IPS-18c (cell line): ENCODE data around the gene PANX1.
A peak's percentile ranks its signal among the peaks of the same experiment; 100 is the strongest.
"Not testable (repeated sequence)": the region's sequence is repeated elsewhere in the genome, so short reads cannot be mapped to it uniquely, and the experiment has no call there.

Experiments
- H3K4me3 ChIP-seq: 2 replicates; pipeline ENCODE4 v1.7.0; 2013; ENCODE audit warnings: low read depth, mild to moderate bottlenecking, low read length, moderate library complexity; ENCODE audit not compliant: insufficient read depth
- H3K9me3 ChIP-seq: one replicate; pipeline ENCODE4 v1.6.1; 2013; ENCODE audit warnings: mild to moderate bottlenecking, low read length, moderate library complexity; ENCODE audit not compliant: control insufficient read depth, insufficient read depth

Gene PANX1

GRCh38 chr11:94128746-94129511 is at the start of gene PANX1:
PANX1 (plus strand) TSS chr11:94128841; CDS start chr11:94129313, 472 bp downstream.
- Histone ChIP-seq H3K9me3 (peaks cover 2% of the 10 kb centered on the region), H3K4me3 (peak within 1 kb of the TSS; percentile 96)

- Histone ChIP-seq H3K4me3 (no peak overlapping the region), H3K9me3 (no peaks in the 10 kb centered on the region)
Observed at GRCh38 chr11:94084164-94084563, 44.5 kb upstream of the PANX1 start.

GRCh38 chr11:94088906-94089305 is 39.7 kb upstream of the PANX1 start:
- H3K9me3 ChIP-seq = no peaks in the 10 kb centered on the region
- no peak overlapping the region for H3K4me3 ChIP-seq

GRCh38 chr11:94089341-94089740 is 39.3 kb upstream of the PANX1 start:
- Histone ChIP-seq H3K9me3 (no peaks in the 10 kb centered on the region), H3K4me3 (no peak overlapping the region)

GRCh38 chr11:94090401-94090800 is 38.2 kb upstream of the PANX1 start:
- H3K9me3 ChIP-seq = no peaks in the 10 kb centered on the region
- no peak overlapping the region for H3K4me3 ChIP-seq

GRCh38 chr11:94091091-94091490 is 37.5 kb upstream of the PANX1 start:
- H3K4me3 ChIP-seq = no peak overlapping the region
- no peaks in the 10 kb centered on the region for H3K9me3 ChIP-seq

GRCh38 chr11:94100253-94100652 is 28.4 kb upstream of the PANX1 start:
- Histone ChIP-seq H3K9me3 (peaks cover 7% of the 10 kb centered on the region), H3K4me3 (no peak overlapping the region)

GRCh38 chr11:94103471-94103870 is 25.2 kb upstream of the PANX1 start:
- Histone ChIP-seq H3K9me3 (peaks cover 7% of the 10 kb centered on the region), H3K4me3 (no peak overlapping the region)

GRCh38 chr11:94104734-94105133 is 23.9 kb upstream of the PANX1 start:
- H3K4me3 ChIP-seq = no peak overlapping the region
- peaks cover 4% of the 10 kb centered on the region for H3K9me3 ChIP-seq

- Histone ChIP-seq H3K4me3 (no peak overlapping the region), H3K9me3 (no peaks in the 10 kb centered on the region)
Observed at GRCh38 chr11:94106716-94107115, 21.9 kb upstream of the PANX1 start.

GRCh38 chr11:94107363-94107762 is 21.3 kb upstream of the PANX1 start:
- H3K9me3 ChIP-seq = no peaks in the 10 kb centered on the region
- H3K4me3 ChIP-seq = no peak overlapping the region

GRCh38 chr11:94111241-94111640 is 17.4 kb upstream of the PANX1 start:
- H3K4me3 ChIP-seq = no peak overlapping the region
- H3K9me3 ChIP-seq = no peaks in the 10 kb centered on the region

- H3K9me3 ChIP-seq = no peaks in the 10 kb centered on the region
- H3K4me3 ChIP-seq = no peak overlapping the region
Observed at GRCh38 chr11:94111660-94112059, 17.0 kb upstream of the PANX1 start.

- Histone ChIP-seq H3K4me3 (no peak overlapping the region), H3K9me3 (no peaks in the 10 kb centered on the region)
Observed at GRCh38 chr11:94112206-94112953, 16.3 kb upstream of the PANX1 start.

GRCh38 chr11:94117197-94117574 is 11.5 kb upstream of the PANX1 start:
- no peaks in the 10 kb centered on the region for H3K9me3 ChIP-seq
- no peak overlapping the region for H3K4me3 ChIP-seq

GRCh38 chr11:94117871-94118270 is 10.8 kb upstream of the PANX1 start:
- Histone ChIP-seq H3K4me3 (no peak overlapping the region), H3K9me3 (no peaks in the 10 kb centered on the region)

- not testable (repeated sequence) for H3K4me3 ChIP-seq, H3K9me3 ChIP-seq
Observed at GRCh38 chr11:94119676-94120075, 9.0 kb upstream of the PANX1 start.

- not testable (repeated sequence) for H3K9me3 ChIP-seq, H3K4me3 ChIP-seq
Observed at GRCh38 chr11:94120516-94120915, 8.1 kb upstream of the PANX1 start.
